ENCODE results near the gene XCL1.

- TF ChIP-seq POLR2AphosphoS5 (IDR thresholded peaks at IDR 0.05; ENCODE audit: low read depth, low read length): no peak
- no peak for TF ChIP-seq FOXP2 (optimal IDR thresholded peaks at IDR 0.05; ENCODE audit: borderline replicate concordance, extremely low read depth, extremely low read length, insufficient read depth)
- no peak for TF ChIP-seq SIN3A (IDR thresholded peaks at IDR 0.05; ENCODE audit: borderline replicate concordance, insufficient read depth, low read length)
- TF ChIP-seq, protein P1, sequence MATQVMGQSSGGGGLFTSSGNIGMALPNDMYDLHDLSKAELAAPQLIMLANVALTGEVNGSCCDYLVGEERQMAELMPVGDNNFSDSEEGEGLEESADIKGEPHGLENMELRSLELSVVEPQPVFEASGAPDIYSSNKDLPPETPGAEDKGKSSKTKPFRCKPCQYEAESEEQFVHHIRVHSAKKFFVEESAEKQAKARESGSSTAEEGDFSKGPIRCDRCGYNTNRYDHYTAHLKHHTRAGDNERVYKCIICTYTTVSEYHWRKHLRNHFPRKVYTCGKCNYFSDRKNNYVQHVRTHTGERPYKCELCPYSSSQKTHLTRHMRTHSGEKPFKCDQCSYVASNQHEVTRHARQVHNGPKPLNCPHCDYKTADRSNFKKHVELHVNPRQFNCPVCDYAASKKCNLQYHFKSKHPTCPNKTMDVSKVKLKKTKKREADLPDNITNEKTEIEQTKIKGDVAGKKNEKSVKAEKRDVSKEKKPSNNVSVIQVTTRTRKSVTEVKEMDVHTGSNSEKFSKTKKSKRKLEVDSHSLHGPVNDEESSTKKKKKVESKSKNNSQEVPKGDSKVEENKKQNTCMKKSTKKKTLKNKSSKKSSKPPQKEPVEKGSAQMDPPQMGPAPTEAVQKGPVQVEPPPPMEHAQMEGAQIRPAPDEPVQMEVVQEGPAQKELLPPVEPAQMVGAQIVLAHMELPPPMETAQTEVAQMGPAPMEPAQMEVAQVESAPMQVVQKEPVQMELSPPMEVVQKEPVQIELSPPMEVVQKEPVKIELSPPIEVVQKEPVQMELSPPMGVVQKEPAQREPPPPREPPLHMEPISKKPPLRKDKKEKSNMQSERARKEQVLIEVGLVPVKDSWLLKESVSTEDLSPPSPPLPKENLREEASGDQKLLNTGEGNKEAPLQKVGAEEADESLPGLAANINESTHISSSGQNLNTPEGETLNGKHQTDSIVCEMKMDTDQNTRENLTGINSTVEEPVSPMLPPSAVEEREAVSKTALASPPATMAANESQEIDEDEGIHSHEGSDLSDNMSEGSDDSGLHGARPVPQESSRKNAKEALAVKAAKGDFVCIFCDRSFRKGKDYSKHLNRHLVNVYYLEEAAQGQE (IDR thresholded peaks at IDR 0.05; ENCODE audit: insufficient read depth in 1 of 2, low read depth in 2 of 2, low read length in 2 of 2): no peak
These were observed 23.2 kb downstream of the XCL1 start for GRCh38 chr1:168599641-168600040.
